Neuron (in vitro differentiated cells): Measurements from ENCODE around the gene SPNS2.

Experiments
- H2AFZ ChIP-seq: one replicate; pipeline ENCODE4 v1.6.1; 2013; ENCODE audit warnings: low read depth, mild to moderate bottlenecking, inconsistent platforms, low read length, moderate library complexity
- H3K27me3 ChIP-seq: one replicate; pipeline ENCODE4 v1.6.1; 2013; ENCODE audit warnings: low read length; ENCODE audit not compliant: insufficient read depth
- H3K36me3 ChIP-seq: one replicate; pipeline ENCODE4 v1.6.1; 2013; ENCODE audit warnings: low read length; ENCODE audit not compliant: insufficient read depth
- H3K4me1 ChIP-seq: one replicate; pipeline ENCODE4 v1.6.1; 2013; ENCODE audit warnings: low read length; ENCODE audit not compliant: insufficient read depth
- H3K4me3 ChIP-seq: 2 replicates; pipeline ENCODE4 v1.5.1; 2013; ENCODE audit warnings: mild to moderate bottlenecking, low read length, moderate library complexity
- H3K9me3 ChIP-seq: one replicate; pipeline ENCODE4 v1.6.1; 2013; ENCODE audit warnings: low read length

SPNS2 gene

GRCh38 chr17:4502466-4503154 is 3.9 kb downstream of the SPNS2 start:
- peaks cover 7% of the 10 kb centered on the region for H3K4me1 ChIP-seq
- H3K9me3 ChIP-seq: no peaks in the 10 kb centered on the region
- H2AFZ ChIP-seq: no peak overlapping the region
- peaks cover 69% of the 10 kb centered on the region for H3K27me3 ChIP-seq
- no peaks in the 10 kb centered on the region for H3K36me3 ChIP-seq
- no peak overlapping the region for H3K4me3 ChIP-seq

GRCh38 chr17:4503283-4504025 is 4.8 kb downstream of the SPNS2 start:
- Histone ChIP-seq H3K4me1 (peaks cover 3% of the 10 kb centered on the region), H3K27me3 (peaks cover 62% of the 10 kb centered on the region)

GRCh38 chr17:4504188-4504587 is 5.5 kb downstream of the SPNS2 start:
- H2AFZ ChIP-seq: no peak overlapping the region
- no peaks in the 10 kb centered on the region for H3K9me3 ChIP-seq
- no peak overlapping the region for H3K4me3 ChIP-seq
- peaks cover 67% of the 10 kb centered on the region for H3K27me3 ChIP-seq
- peaks cover 3% of the 10 kb centered on the region for H3K4me1 ChIP-seq
- H3K36me3 ChIP-seq: no peaks in the 10 kb centered on the region

More at GRCh38 chr17:4503283-4504025, 4.8 kb downstream of the SPNS2 start:
- H3K9me3 ChIP-seq: no peaks in the 10 kb centered on the region
- H2AFZ ChIP-seq: no peak overlapping the region
- no peak overlapping the region for H3K4me3 ChIP-seq
- H3K36me3 ChIP-seq: no peaks in the 10 kb centered on the region

- Histone ChIP-seq H2AFZ (no peak overlapping the region), H3K27me3 (peaks cover 67% of the 10 kb centered on the region), H3K9me3 (no peaks in the 10 kb centered on the region), H3K4me3 (no peak overlapping the region), H3K36me3 (no peaks in the 10 kb centered on the region), H3K4me1 (no peaks in the 10 kb centered on the region)
These were observed 6.5 kb downstream of the SPNS2 start for GRCh38 chr17:4505187-4505586.

- peaks cover 62% of the 10 kb centered on the region for H3K27me3 ChIP-seq
- no peaks in the 10 kb centered on the region for H3K9me3 ChIP-seq
- H3K4me1 ChIP-seq: no peaks in the 10 kb centered on the region
- H3K36me3 ChIP-seq: no peaks in the 10 kb centered on the region
- H3K4me3 ChIP-seq: no peak overlapping the region
- H2AFZ ChIP-seq: no peak overlapping the region
These were observed 7.6 kb downstream of the SPNS2 start for GRCh38 chr17:4506175-4506813.

- Histone ChIP-seq H2AFZ (no peak overlapping the region), H3K27me3 (peaks cover 64% of the 10 kb centered on the region), H3K36me3 (no peaks in the 10 kb centered on the region), H3K4me1 (no peaks in the 10 kb centered on the region), H3K4me3 (no peak overlapping the region), H3K9me3 (no peaks in the 10 kb centered on the region)
These were observed 8.2 kb downstream of the SPNS2 start for GRCh38 chr17:4506892-4507291.

- no peaks in the 10 kb centered on the region for H3K4me1 ChIP-seq
- H3K27me3 ChIP-seq: peaks cover 64% of the 10 kb centered on the region
- H3K36me3 ChIP-seq: no peaks in the 10 kb centered on the region
- no peak overlapping the region for H3K4me3 ChIP-seq
- no peak overlapping the region for H2AFZ ChIP-seq
- no peaks in the 10 kb centered on the region for H3K9me3 ChIP-seq
These were observed 8.9 kb downstream of the SPNS2 start for GRCh38 chr17:4507361-4508111.

GRCh38 chr17:4508207-4508606 is 9.5 kb downstream of the SPNS2 start:
- Histone ChIP-seq H3K4me1 (no peaks in the 10 kb centered on the region), H2AFZ (no peak overlapping the region), H3K4me3 (no peak overlapping the region), H3K27me3 (peaks cover 58% of the 10 kb centered on the region), H3K9me3 (no peaks in the 10 kb centered on the region), H3K36me3 (no peaks in the 10 kb centered on the region)

GRCh38 chr17:4509401-4509800 is 10.7 kb downstream of the SPNS2 start:
- H2AFZ ChIP-seq: no peak overlapping the region
- no peak overlapping the region for H3K4me3 ChIP-seq
- no peaks in the 10 kb centered on the region for H3K9me3 ChIP-seq
- no peaks in the 10 kb centered on the region for H3K4me1 ChIP-seq
- H3K27me3 ChIP-seq: peaks cover 55% of the 10 kb centered on the region
- H3K36me3 ChIP-seq: no peaks in the 10 kb centered on the region

- H3K9me3 ChIP-seq: no peaks in the 10 kb centered on the region
- H3K4me1 ChIP-seq: peaks cover under 1% of the 10 kb centered on the region
- H3K4me3 ChIP-seq: no peak overlapping the region
- H3K27me3 ChIP-seq: peaks cover 49% of the 10 kb centered on the region
- H2AFZ ChIP-seq: no peak overlapping the region
- H3K36me3 ChIP-seq: no peaks in the 10 kb centered on the region
These were observed 11.4 kb downstream of the SPNS2 start for GRCh38 chr17:4509923-4510617.

GRCh38 chr17:4510618-4510941 is 11.9 kb downstream of the SPNS2 start:
- peaks cover 44% of the 10 kb centered on the region for H3K27me3 ChIP-seq
- no peaks in the 10 kb centered on the region for H3K9me3 ChIP-seq

GRCh38 chr17:4511199-4511932 is 12.7 kb downstream of the SPNS2 start:
- Histone ChIP-seq H3K4me1 (peaks cover 3% of the 10 kb centered on the region), H3K36me3 (no peaks in the 10 kb centered on the region), H3K4me3 (no peak overlapping the region), H2AFZ (no peak overlapping the region), H3K27me3 (peaks cover 36% of the 10 kb centered on the region), H3K9me3 (no peaks in the 10 kb centered on the region)

More at GRCh38 chr17:4510618-4510941, 11.9 kb downstream of the SPNS2 start:
- Histone ChIP-seq H3K4me3 (no peak overlapping the region), H2AFZ (no peak overlapping the region), H3K36me3 (no peaks in the 10 kb centered on the region), H3K4me1 (peaks cover 3% of the 10 kb centered on the region)
